CD4-positive, CD25-positive, alpha-beta regulatory T cell (primary cell): ENCODE results near the gene PLXNC1. TPM values are rescaled to one million over a fixed set of nuclear protein-coding genes. Genes with fewer than 3 reads are reported as not detected.

Experiments used
- ATAC-seq, 2 donors: fragments of 150-1000 bp; cut with Tn5 transposase; one replicate each; pipeline ENCODE4 v1.10.0; 2021; ENCODE audit warnings: low read depth in 2 of 2, moderate number of reproducible peaks in 2 of 2, moderate library complexity in 1 of 2
- DNase-seq, 3 donors: peaks; one replicate each; pipeline versions ENCODE4 v3.0.0 to v3.0.0-alpha.2; 2012 to 2022; ENCODE audit warnings: mixed read lengths in 1 of 3
- H3K27ac ChIP-seq: one replicate; pipeline ENCODE4 v1.7.0; 2013; ENCODE audit warnings: mild to moderate bottlenecking, low read length; ENCODE audit not compliant: insufficient read depth, poor library complexity, severe bottlenecking
- H3K27me3 ChIP-seq: one replicate; pipeline ENCODE4 v1.7.0; 2013; ENCODE audit warnings: low read length; ENCODE audit not compliant: control insufficient read depth, insufficient read depth
- H3K36me3 ChIP-seq: one replicate; pipeline ENCODE4 v1.7.0; 2013; ENCODE audit warnings: mild to moderate bottlenecking, low read length, moderate library complexity; ENCODE audit not compliant: control insufficient read depth, insufficient read depth
- H3K4me1 ChIP-seq: 2 replicates; pipeline ENCODE4 v1.7.0; 2013; ENCODE audit warnings: mild to moderate bottlenecking, low read length; ENCODE audit not compliant: insufficient read depth, control insufficient read depth, poor library complexity, severe bottlenecking
- H3K4me3 ChIP-seq: one replicate; pipeline ENCODE4 v1.7.0; 2013; ENCODE audit warnings: low read depth, mild to moderate bottlenecking, low read length, moderate library complexity
- H3K9me3 ChIP-seq, 2 experiments: 1 replicate in 1 of 2; 2 replicates in 1 of 2; pipeline ENCODE4 v1.7.0; 2013; ENCODE audit warnings: low read length in 2 of 2, mild to moderate bottlenecking in 1 of 2, moderate library complexity in 1 of 2; ENCODE audit not compliant: control insufficient read depth in 2 of 2
- H3K27ac Mint-ChIP-seq, 3 donors: one replicate each; pipeline ENCODE4 v1.8.0; 2020 to 2022; ENCODE audit warnings: mild to moderate bottlenecking in 3 of 3, mixed read lengths in 3 of 3, moderate library complexity in 2 of 3
- H3K27me3 Mint-ChIP-seq: one replicate; pipeline ENCODE4 v1.8.0; 2022; ENCODE audit warnings: mild to moderate bottlenecking, mixed read lengths
- H3K36me3 Mint-ChIP-seq: one replicate; pipeline ENCODE4 v1.8.0; 2020; ENCODE audit warnings: mixed read lengths
- H3K4me1 Mint-ChIP-seq, 4 donors: one replicate each; pipeline ENCODE4 v1.8.0; 2020 to 2022; ENCODE audit warnings: mixed read lengths in 4 of 4, mild to moderate bottlenecking in 1 of 4
- H3K4me3 Mint-ChIP-seq, 4 donors: one replicate each; pipeline ENCODE4 v1.8.0; 2020 to 2022; ENCODE audit warnings: mild to moderate bottlenecking in 4 of 4, mixed read lengths in 4 of 4, moderate library complexity in 3 of 4
- H3K9me3 Mint-ChIP-seq, 7 donors: one replicate each; pipeline ENCODE4 v1.8.0; 2020 to 2022; ENCODE audit warnings: mixed read lengths in 7 of 7, mild to moderate bottlenecking in 3 of 7, moderate library complexity in 2 of 7
- polyA plus RNA-seq, 4 donors: library from polyadenylated mRNA; unstranded; fragments of 300-500 nt; fragmentation: Illumina TruSeq; gene quantifications; one replicate each; pipeline ENCODE4 v1.2.3, GENCODE V29; 2021
- total RNA-seq: library from RNA; stranded (reverse); gene quantifications from one replicate; pipeline ENCODE4 v1.2.3, GENCODE V29; 2022

The PLXNC1 gene
- total and polyA plus RNA-seq, 5 donors from 2014 or later: 1.2 to 13.8 (median 2.4) TPM

DNA sequence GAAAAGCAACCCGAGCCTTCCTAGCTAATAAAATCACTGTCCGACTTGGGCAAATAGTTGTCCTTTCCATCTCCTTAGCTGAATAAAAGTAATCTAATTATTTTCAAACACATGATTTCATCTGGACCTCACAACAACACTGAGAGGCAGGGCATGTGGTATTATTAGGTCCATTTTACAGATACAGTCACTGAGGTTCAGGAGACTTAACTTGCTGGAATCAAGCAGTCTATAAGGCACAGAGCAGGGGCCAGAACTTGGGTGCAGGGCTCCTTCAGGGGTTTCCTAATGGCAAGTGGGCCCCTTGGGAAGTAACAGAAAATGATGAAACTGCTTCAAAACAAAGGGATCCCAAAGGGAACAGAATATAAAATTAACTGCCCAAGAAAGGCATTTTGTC lies 15.5 kb downstream of the PLXNC1 start:
- no peak overlapping the region for H3K4me3 Mint-ChIP-seq
- no peaks in the 10 kb centered on the region for H3K9me3 ChIP-seq
- no peaks in the 10 kb centered on the region for H3K27me3 ChIP-seq
- peaks cover 9% of the 10 kb centered on the region for H3K36me3 Mint-ChIP-seq
- peaks cover 4 to 18% (median 6%) of the 10 kb centered on the region in 4 donors for H3K4me1 Mint-ChIP-seq
- no peaks in the 10 kb centered on the region for H3K4me1 ChIP-seq
- H3K36me3 ChIP-seq: no peaks in the 10 kb centered on the region
- ATAC-seq (no peak), DNase-seq (no peak)
- H3K9me3 Mint-ChIP-seq: peaks cover 0 to 1% (median 0%) of the 10 kb centered on the region in 7 donors
- H3K4me3 ChIP-seq: no peak overlapping the region
- no peak overlapping the region for H3K27ac ChIP-seq
- no peaks in the 10 kb centered on the region for H3K27me3 Mint-ChIP-seq
- peak overlapping the region in 1 of 3 donors; percentile 15 for H3K27ac Mint-ChIP-seq

DNA sequence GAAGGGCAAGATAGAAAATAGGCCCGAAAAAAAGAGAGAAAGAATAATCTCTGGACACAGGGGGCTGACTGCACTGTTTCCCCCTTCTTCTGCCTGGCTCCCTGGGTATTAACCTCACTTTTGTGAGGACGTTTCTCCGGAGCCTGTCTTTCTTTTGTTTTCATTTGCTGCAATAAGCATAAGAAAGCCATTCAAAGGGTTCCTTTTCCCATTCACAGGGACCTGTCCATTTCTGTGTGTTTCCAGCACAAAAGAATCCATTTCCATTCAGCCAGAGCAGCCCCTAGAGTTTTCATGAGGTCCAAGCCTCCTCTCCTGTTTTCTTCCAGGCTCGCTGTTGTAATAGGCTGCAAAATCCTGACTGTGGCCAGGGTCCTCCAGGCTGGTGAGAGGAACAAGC lies 16.8 kb downstream of the PLXNC1 start:
- Mint-ChIP-seq H3K36me3 (peaks cover 11% of the 10 kb centered on the region), H3K4me3 (no peak overlapping the region), H3K9me3 (peaks cover 0 to 1% (median 0%) of the 10 kb centered on the region in 7 donors), H3K27ac (peak overlapping the region in 1 of 3 donors; percentile 75), H3K27me3 (no peaks in the 10 kb centered on the region), H3K4me1 (peaks cover 5 to 20% (median 12%) of the 10 kb centered on the region in 4 donors)
- ATAC-seq: no peak
- no peak for DNase-seq
- H3K9me3 ChIP-seq: no peaks in the 10 kb centered on the region
- H3K4me1 ChIP-seq: no peaks in the 10 kb centered on the region
- no peak overlapping the region for H3K4me3 ChIP-seq
- no peaks in the 10 kb centered on the region for H3K36me3 ChIP-seq
- no peaks in the 10 kb centered on the region for H3K27me3 ChIP-seq
- no peak overlapping the region for H3K27ac ChIP-seq

DNA sequence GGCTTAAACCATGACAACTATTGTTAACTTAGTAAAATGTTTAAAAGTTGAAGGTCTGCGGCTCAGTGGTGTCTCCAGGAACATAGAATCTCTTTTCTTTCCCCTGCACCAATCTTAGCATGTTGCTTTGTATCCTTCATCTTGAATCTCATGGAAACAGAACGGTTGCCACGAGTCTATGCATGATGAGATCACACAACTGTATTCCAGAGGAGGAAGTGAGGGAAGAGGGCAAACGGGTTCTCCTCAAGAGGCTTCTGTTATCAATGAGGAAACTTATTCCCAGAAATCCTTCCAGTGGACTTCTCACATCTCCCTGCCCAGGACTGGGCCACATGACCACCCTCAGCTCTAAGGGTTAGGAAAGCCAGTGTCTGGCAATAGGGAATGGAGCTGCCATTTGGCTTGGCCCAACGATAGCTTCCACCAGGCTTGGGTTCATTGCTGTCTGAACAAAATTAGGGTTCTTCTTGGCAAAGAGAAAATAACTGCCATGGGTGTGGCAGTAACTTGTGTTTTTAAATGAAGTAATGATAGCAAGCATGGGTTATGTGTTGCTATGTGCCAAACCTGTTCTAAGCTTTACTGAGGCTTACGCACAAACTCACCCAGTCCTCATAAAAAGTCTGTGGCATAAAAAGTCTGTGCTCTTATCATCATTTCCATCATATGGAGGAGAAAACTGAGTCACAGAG lies 17.4 kb downstream of the PLXNC1 start:
- H3K9me3 Mint-ChIP-seq: peaks cover 0 to 1% (median 0%) of the 10 kb centered on the region in 7 donors
- H3K4me3 ChIP-seq: no peak overlapping the region
- H3K4me1 Mint-ChIP-seq: peaks cover 5 to 24% (median 15%) of the 10 kb centered on the region in 4 donors
- H3K36me3 ChIP-seq: no peaks in the 10 kb centered on the region
- no peak overlapping the region for H3K27ac ChIP-seq
- no peaks in the 10 kb centered on the region for H3K27me3 ChIP-seq
- no peak for ATAC-seq
- no peak for DNase-seq
- H3K36me3 Mint-ChIP-seq: peaks cover 15% of the 10 kb centered on the region
- H3K4me1 ChIP-seq: no peaks in the 10 kb centered on the region
- H3K27me3 Mint-ChIP-seq: no peaks in the 10 kb centered on the region
- no peak overlapping the region for H3K4me3 Mint-ChIP-seq
- no peaks in the 10 kb centered on the region for H3K9me3 ChIP-seq
- H3K27ac Mint-ChIP-seq: no peak overlapping the region

DNA sequence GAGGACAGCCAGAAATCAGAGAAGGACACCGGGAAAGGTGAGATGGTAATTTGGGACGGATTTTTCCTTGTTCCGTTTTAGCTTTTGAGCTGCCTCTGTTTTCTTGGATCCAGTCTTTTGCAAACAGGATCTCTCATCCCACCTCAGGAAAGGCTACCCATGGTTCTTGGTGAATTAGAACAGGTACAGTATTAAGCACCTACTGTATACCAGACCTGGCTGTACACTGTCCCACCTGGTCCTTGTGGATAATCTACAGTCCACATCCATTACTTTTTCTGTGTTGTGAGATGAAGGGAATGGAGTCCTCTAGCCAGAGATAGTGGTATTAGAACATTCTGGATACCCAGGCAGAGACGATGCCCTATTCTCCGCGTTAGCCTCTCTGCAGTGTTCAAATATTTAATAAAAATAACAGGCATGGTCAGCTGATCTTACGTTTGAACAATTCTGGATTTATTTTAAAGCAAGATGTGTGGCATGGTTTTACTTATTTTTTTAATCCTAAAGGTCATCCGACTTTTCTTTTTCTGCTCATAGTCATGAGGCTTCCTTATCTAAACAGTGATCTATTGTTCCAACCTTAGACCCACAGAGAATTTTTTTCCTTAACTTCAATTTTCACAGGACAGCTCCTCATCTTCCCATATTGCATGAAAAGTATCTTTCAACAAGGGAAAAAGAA lies 18.8 kb downstream of the PLXNC1 start:
- Histone ChIP-seq H3K4me3 (no peak overlapping the region), H3K36me3 (no peaks in the 10 kb centered on the region), H3K27me3 (no peaks in the 10 kb centered on the region), H3K27ac (no peak overlapping the region), H3K9me3 (no peaks in the 10 kb centered on the region), H3K4me1 (no peaks in the 10 kb centered on the region)
- ATAC-seq (no peak), DNase-seq (no peak)
- Mint-ChIP-seq H3K27ac (no peak overlapping the region), H3K9me3 (peaks cover 0 to 1% (median 0%) of the 10 kb centered on the region in 7 donors), H3K4me1 (peaks cover 5 to 23% (median 15%) of the 10 kb centered on the region in 4 donors), H3K36me3 (peaks cover 15% of the 10 kb centered on the region), H3K4me3 (no peak overlapping the region), H3K27me3 (no peaks in the 10 kb centered on the region)

DNA sequence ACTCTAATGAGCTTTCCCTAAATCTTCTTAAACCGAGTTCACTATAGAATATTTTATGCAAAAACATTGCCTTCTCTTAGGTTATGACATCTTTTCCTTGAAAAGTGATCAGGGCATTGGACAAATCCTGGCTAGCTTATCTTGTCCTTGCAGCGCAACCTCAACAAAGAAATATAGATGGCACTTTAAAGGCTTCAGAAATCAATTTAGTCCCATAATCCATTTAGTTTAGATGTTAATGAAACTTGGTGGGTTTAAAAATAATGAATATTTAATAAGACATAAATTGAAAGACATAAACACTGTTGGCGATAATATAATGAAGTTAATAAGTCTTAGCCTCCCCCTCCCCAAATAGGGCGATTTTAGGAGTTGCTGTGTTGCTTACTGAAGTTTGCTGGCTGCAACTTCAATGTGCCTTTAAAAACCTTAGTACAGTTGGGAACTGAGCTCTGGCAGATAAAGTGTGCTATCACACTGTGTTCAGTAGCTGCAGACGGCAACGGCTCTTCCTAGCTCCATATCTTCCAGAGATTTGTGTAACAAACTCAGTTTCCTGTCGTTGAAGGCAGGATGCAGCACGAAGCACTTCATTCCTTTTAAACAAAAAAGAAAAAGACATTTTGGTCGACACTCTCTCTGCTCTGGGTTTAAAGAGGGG lies 19.5 kb downstream of the PLXNC1 start:
- DNase-seq: no peak
- Histone ChIP-seq H3K4me1 (no peaks in the 10 kb centered on the region), H3K4me3 (no peak overlapping the region), H3K36me3 (no peaks in the 10 kb centered on the region), H3K27ac (no peak overlapping the region), H3K9me3 (no peaks in the 10 kb centered on the region), H3K27me3 (no peaks in the 10 kb centered on the region)
- H3K27me3 Mint-ChIP-seq: no peaks in the 10 kb centered on the region
- no peak overlapping the region for H3K27ac Mint-ChIP-seq
- H3K4me3 Mint-ChIP-seq: no peak overlapping the region
- ATAC-seq: no peak
- H3K9me3 Mint-ChIP-seq: no peaks in the 10 kb centered on the region
- H3K36me3 Mint-ChIP-seq: peaks cover 10% of the 10 kb centered on the region
- peaks cover 5 to 25% (median 13%) of the 10 kb centered on the region in 4 donors for H3K4me1 Mint-ChIP-seq

DNA sequence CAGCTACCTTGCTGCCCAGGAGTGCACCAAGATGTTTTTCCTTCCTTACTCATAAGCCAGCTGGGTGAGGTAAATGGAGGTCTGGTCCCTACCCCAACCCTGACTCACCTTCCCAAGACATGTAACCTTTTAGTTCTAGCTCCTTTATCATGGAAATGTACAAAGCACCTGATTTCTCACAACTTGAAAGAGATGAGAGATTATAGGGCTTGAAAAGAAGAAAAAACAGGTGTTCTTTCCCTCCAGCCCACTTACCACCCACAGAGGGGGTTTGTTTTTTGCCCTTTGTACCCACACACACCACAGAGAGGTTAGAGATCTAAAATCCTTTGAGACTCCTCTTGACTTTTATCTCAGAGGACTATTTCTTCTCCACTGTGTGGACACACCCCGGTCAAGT lies 21.1 kb downstream of the PLXNC1 start:
- ATAC-seq (no peak), DNase-seq (no peak)
- Mint-ChIP-seq H3K27ac (no peak overlapping the region), H3K27me3 (no peaks in the 10 kb centered on the region), H3K4me1 (peaks cover 5 to 35% (median 17%) of the 10 kb centered on the region in 4 donors), H3K36me3 (peaks cover 10% of the 10 kb centered on the region), H3K9me3 (no peaks in the 10 kb centered on the region), H3K4me3 (no peak overlapping the region)
- no peak overlapping the region for H3K27ac ChIP-seq
- H3K27me3 ChIP-seq: no peaks in the 10 kb centered on the region
- H3K9me3 ChIP-seq: no peaks in the 10 kb centered on the region
- no peak overlapping the region for H3K4me3 ChIP-seq
- H3K4me1 ChIP-seq: peaks cover under 1% of the 10 kb centered on the region
- H3K36me3 ChIP-seq: no peaks in the 10 kb centered on the region

DNA sequence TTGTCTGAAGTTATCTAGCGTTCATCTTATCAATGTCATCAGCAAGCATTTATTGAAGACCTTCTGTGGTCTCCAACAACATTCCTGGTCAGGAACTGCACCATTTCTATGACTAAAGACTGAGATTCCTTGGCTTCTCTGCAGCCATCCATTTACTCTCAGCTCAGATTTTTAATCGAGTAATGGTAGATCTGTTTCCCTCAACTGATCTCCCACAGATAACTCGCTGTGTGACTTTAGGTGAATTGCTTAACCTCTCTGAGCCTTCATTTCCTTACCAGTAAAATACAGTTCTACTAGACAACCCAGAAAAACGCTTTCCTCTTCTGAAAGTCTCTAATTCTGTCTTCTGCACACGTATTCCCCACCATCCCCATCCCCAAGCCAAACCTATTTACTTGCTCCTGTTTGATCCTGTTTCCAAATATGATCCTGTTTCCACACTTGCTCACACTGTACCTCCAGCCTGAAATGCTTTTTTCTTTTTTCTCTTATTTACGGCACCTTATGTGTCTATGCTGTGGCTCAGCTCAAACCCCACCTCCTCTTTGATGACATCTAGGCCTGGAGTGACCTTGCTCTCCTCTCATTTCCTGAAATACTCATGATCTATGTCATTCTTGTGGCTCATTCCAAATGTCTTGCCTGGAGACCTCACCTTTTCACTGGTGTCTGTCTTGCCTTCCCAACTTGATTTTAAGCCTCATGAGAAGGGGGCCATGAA lies 21.8 kb downstream of the PLXNC1 start:
- Mint-ChIP-seq H3K4me1 (peaks cover 5 to 38% (median 18%) of the 10 kb centered on the region in 4 donors), H3K27me3 (no peaks in the 10 kb centered on the region), H3K36me3 (peaks cover 10% of the 10 kb centered on the region), H3K4me3 (no peak overlapping the region), H3K27ac (peak overlapping the region in 2 of 3 donors; percentile 52 to 59), H3K9me3 (no peaks in the 10 kb centered on the region)
- Histone ChIP-seq H3K36me3 (no peaks in the 10 kb centered on the region), H3K27ac (no peak overlapping the region), H3K9me3 (no peaks in the 10 kb centered on the region), H3K4me3 (no peak overlapping the region), H3K27me3 (no peaks in the 10 kb centered on the region), H3K4me1 (peaks cover 7% of the 10 kb centered on the region)
- no peak for ATAC-seq
- DNase-seq: no peak
